ENCODE results near the gene SCYL3. TPM values are rescaled to one million over a fixed set of nuclear protein-coding genes. Genes with fewer than 3 reads are reported as not detected.
"Not testable (repeated sequence)": the region's sequence is repeated elsewhere in the genome, so short reads cannot be mapped to it uniquely, and the experiment has no call there.

Gene SCYL3
- total RNA-seq, 2 donors from 2014 or later = 7.4 to 11.2 TPM

- no peak for ATAC-seq
Measured at GRCh38 chr1:169874229-169874628, 19.5 kb downstream of the SCYL3 start.

GRCh38 chr1:169873582-169874199 is 20.0 kb downstream of the SCYL3 start:
- no peak for ATAC-seq
- H3K4me3 Mint-ChIP-seq = no peak overlapping the region
- H3K27ac Mint-ChIP-seq = peak overlapping the region; percentile 24

More at GRCh38 chr1:169874229-169874628, 19.5 kb downstream of the SCYL3 start:
- no peak for DNase-seq
- H3K27me3 Mint-ChIP-seq = no peaks in the 10 kb centered on the region
- peaks cover 23% of the 10 kb centered on the region for H3K4me1 Mint-ChIP-seq
- H3K9me3 ChIP-seq (ENCODE audit: control insufficient read depth, low read length, poor library complexity, severe bottlenecking) = no peaks in the 10 kb centered on the region
- H3K27ac Mint-ChIP-seq = peak overlapping the region; percentile 56
- peaks cover 31% of the 10 kb centered on the region for H3K36me3 Mint-ChIP-seq (ENCODE audit: low read depth)
- no peak overlapping the region for H3K4me3 Mint-ChIP-seq

GRCh38 chr1:169872906-169873305 is 20.8 kb downstream of the SCYL3 start:
- Mint-ChIP-seq H3K27ac (no peak overlapping the region), H3K36me3 (ENCODE audit: low read depth) (peaks cover 30% of the 10 kb centered on the region), H3K4me1 (peaks cover 16% of the 10 kb centered on the region), H3K4me3 (no peak overlapping the region), H3K27me3 (no peaks in the 10 kb centered on the region)
- DNase-seq (no peak), ATAC-seq (no peak)
- H3K9me3 ChIP-seq (ENCODE audit: control insufficient read depth, low read length, poor library complexity, severe bottlenecking) = no peaks in the 10 kb centered on the region

More at GRCh38 chr1:169873582-169874199, 20.0 kb downstream of the SCYL3 start:
- H3K9me3 ChIP-seq (ENCODE audit: control insufficient read depth, low read length, poor library complexity, severe bottlenecking) = no peaks in the 10 kb centered on the region
- H3K4me1 Mint-ChIP-seq = peaks cover 20% of the 10 kb centered on the region
- no peaks in the 10 kb centered on the region for H3K27me3 Mint-ChIP-seq
- peaks cover 31% of the 10 kb centered on the region for H3K36me3 Mint-ChIP-seq (ENCODE audit: low read depth)
- no peak for DNase-seq

- H3K4me1 Mint-ChIP-seq = peaks cover 16% of the 10 kb centered on the region
- not testable (repeated sequence) for H3K27me3 Mint-ChIP-seq; DNase-seq; ATAC-seq; H3K27ac Mint-ChIP-seq; H3K9me3 ChIP-seq (ENCODE audit: control insufficient read depth, low read length, poor library complexity, severe bottlenecking); H3K4me3 Mint-ChIP-seq
- peaks cover 30% of the 10 kb centered on the region for H3K36me3 Mint-ChIP-seq (ENCODE audit: low read depth)
Measured at GRCh38 chr1:169871988-169872387, 21.7 kb downstream of the SCYL3 start.

- H3K4me3 Mint-ChIP-seq = no peak overlapping the region
- H3K9me3 ChIP-seq (ENCODE audit: control insufficient read depth, low read length, poor library complexity, severe bottlenecking) = no peaks in the 10 kb centered on the region
- H3K27ac Mint-ChIP-seq = no peak overlapping the region
- H3K4me1 Mint-ChIP-seq = peaks cover 20% of the 10 kb centered on the region
- DNase-seq (no peak), ATAC-seq (no peak)
- H3K27me3 Mint-ChIP-seq = no peaks in the 10 kb centered on the region
- peaks cover 37% of the 10 kb centered on the region for H3K36me3 Mint-ChIP-seq (ENCODE audit: low read depth)
Measured at GRCh38 chr1:169869426-169869825, 24.3 kb downstream of the SCYL3 start.

- H3K9me3 ChIP-seq (ENCODE audit: control insufficient read depth, low read length, poor library complexity, severe bottlenecking) = no peaks in the 10 kb centered on the region
- Mint-ChIP-seq H3K27ac (no peak overlapping the region), H3K27me3 (no peaks in the 10 kb centered on the region), H3K4me3 (no peak overlapping the region), H3K4me1 (peaks cover 16% of the 10 kb centered on the region), H3K36me3 (ENCODE audit: low read depth) (peaks cover 33% of the 10 kb centered on the region)
- DNase-seq (no peak), ATAC-seq (no peak)
Measured at GRCh38 chr1:169868978-169869377, 24.7 kb downstream of the SCYL3 start.

- peak overlapping the region; percentile 81 for H3K27ac Mint-ChIP-seq
- peaks cover 10% of the 10 kb centered on the region for H3K4me1 Mint-ChIP-seq
- H3K9me3 ChIP-seq (ENCODE audit: control insufficient read depth, low read length, poor library complexity, severe bottlenecking) = no peaks in the 10 kb centered on the region
- DNase-seq (no peak), ATAC-seq (no peak)
- no peak overlapping the region for H3K4me3 Mint-ChIP-seq
- no peaks in the 10 kb centered on the region for H3K27me3 Mint-ChIP-seq
- H3K36me3 Mint-ChIP-seq (ENCODE audit: low read depth) = peaks cover 28% of the 10 kb centered on the region
Measured at GRCh38 chr1:169867012-169867675, 26.6 kb downstream of the SCYL3 start.

- no peaks in the 10 kb centered on the region for H3K9me3 ChIP-seq (ENCODE audit: control insufficient read depth, low read length, poor library complexity, severe bottlenecking)
- Mint-ChIP-seq H3K27ac (peak overlapping the region; percentile 81), H3K36me3 (ENCODE audit: low read depth) (peaks cover 26% of the 10 kb centered on the region), H3K27me3 (no peaks in the 10 kb centered on the region), H3K4me1 (peaks cover 10% of the 10 kb centered on the region), H3K4me3 (no peak overlapping the region)
- DNase-seq (no peak), ATAC-seq (no peak)
Measured at GRCh38 chr1:169866577-169866976, 27.1 kb downstream of the SCYL3 start.

GRCh38 chr1:169864531-169864930 is 29.2 kb downstream of the SCYL3 start:
- not testable (repeated sequence) for H3K27ac Mint-ChIP-seq; H3K9me3 ChIP-seq (ENCODE audit: control insufficient read depth, low read length, poor library complexity, severe bottlenecking); ATAC-seq; DNase-seq; H3K27me3 Mint-ChIP-seq; H3K4me3 Mint-ChIP-seq
- Mint-ChIP-seq H3K4me1 (peaks cover 13% of the 10 kb centered on the region), H3K36me3 (ENCODE audit: low read depth) (peaks cover 28% of the 10 kb centered on the region)

GRCh38 chr1:169860750-169861149 is 32.9 kb downstream of the SCYL3 start:
- DNase-seq (no peak), ATAC-seq (no peak)
- peaks cover 8% of the 10 kb centered on the region for H3K4me1 Mint-ChIP-seq
- H3K36me3 Mint-ChIP-seq (ENCODE audit: low read depth) = peaks cover 18% of the 10 kb centered on the region
- H3K4me3 Mint-ChIP-seq = no peak overlapping the region
- H3K27ac Mint-ChIP-seq = no peak overlapping the region
- no peaks in the 10 kb centered on the region for H3K27me3 Mint-ChIP-seq
- H3K9me3 ChIP-seq (ENCODE audit: control insufficient read depth, low read length, poor library complexity, severe bottlenecking) = no peaks in the 10 kb centered on the region

- no peaks in the 10 kb centered on the region for H3K27me3 Mint-ChIP-seq
- ATAC-seq (no peak), DNase-seq (no peak)
- no peaks in the 10 kb centered on the region for H3K9me3 ChIP-seq (ENCODE audit: control insufficient read depth, low read length, poor library complexity, severe bottlenecking)
- H3K27ac Mint-ChIP-seq = no peak overlapping the region
- peaks cover 16% of the 10 kb centered on the region for H3K36me3 Mint-ChIP-seq (ENCODE audit: low read depth)
- no peak overlapping the region for H3K4me3 Mint-ChIP-seq
- H3K4me1 Mint-ChIP-seq = peaks cover 8% of the 10 kb centered on the region
Measured at GRCh38 chr1:169860187-169860586, 33.5 kb downstream of the SCYL3 start.

GRCh38 chr1:169859001-169859400 is 34.7 kb downstream of the SCYL3 start:
- H3K9me3 ChIP-seq (ENCODE audit: control insufficient read depth, low read length, poor library complexity, severe bottlenecking) = no peaks in the 10 kb centered on the region
- ATAC-seq (no peak), DNase-seq (no peak)
- Mint-ChIP-seq H3K4me1 (peaks cover 8% of the 10 kb centered on the region), H3K27ac (no peak overlapping the region), H3K4me3 (no peak overlapping the region), H3K36me3 (ENCODE audit: low read depth) (peaks cover 16% of the 10 kb centered on the region), H3K27me3 (no peaks in the 10 kb centered on the region)

GRCh38 chr1:169858467-169858866 is 35.2 kb downstream of the SCYL3 start:
- H3K36me3 Mint-ChIP-seq (ENCODE audit: low read depth) = peaks cover 18% of the 10 kb centered on the region
- no peak overlapping the region for H3K27ac Mint-ChIP-seq
- no peaks in the 10 kb centered on the region for H3K27me3 Mint-ChIP-seq
- H3K4me1 Mint-ChIP-seq = peaks cover 11% of the 10 kb centered on the region
- ATAC-seq (no peak), DNase-seq (no peak)
- H3K9me3 ChIP-seq (ENCODE audit: control insufficient read depth, low read length, poor library complexity, severe bottlenecking) = no peaks in the 10 kb centered on the region
- H3K4me3 Mint-ChIP-seq = no peak overlapping the region

- no peak for DNase-seq
- Mint-ChIP-seq H3K4me3 (no peak overlapping the region), H3K27me3 (no peaks in the 10 kb centered on the region), H3K36me3 (ENCODE audit: low read depth) (peaks cover 14% of the 10 kb centered on the region), H3K4me1 (peaks cover 13% of the 10 kb centered on the region), H3K27ac (peak overlapping the region; percentile 72)
- H3K9me3 ChIP-seq (ENCODE audit: control insufficient read depth, low read length, poor library complexity, severe bottlenecking) = no peaks in the 10 kb centered on the region
- no peak for ATAC-seq
Measured at GRCh38 chr1:169853341-169853740, 40.4 kb downstream of the SCYL3 start.

All from T-helper 17 cell (primary cell).